Testis (tissue), 3 donors: ENCODE measurements around the gene PTTG2. TPM values are rescaled to one million over a fixed set of nuclear protein-coding genes. Genes with fewer than 3 reads are reported as not detected.

Source experiments
- DNase-seq: peaks from one replicate; pipeline ENCODE4 v3.0.0-alpha.2; 2019
- H3K27ac ChIP-seq, 2 donors: fragments of 200-600 bp; sonication (generic); one replicate each; pipeline ENCODE4 v1.5.1; 2019
- H3K27me3 ChIP-seq: fragments of 200-600 bp; sonication (generic); one replicate; pipeline ENCODE4 v1.5.1; 2019
- H3K36me3 ChIP-seq: fragments of 200-600 bp; sonication (generic); one replicate; pipeline ENCODE4 v1.5.1; 2017; ENCODE audit warnings: low read depth; ENCODE audit errors: missing control alignments
- H3K4me1 ChIP-seq: fragments of 200-600 bp; sonication (generic); one replicate; pipeline ENCODE4 v1.5.1; 2019
- H3K4me3 ChIP-seq, 2 donors: fragments of 200-600 bp; sonication (generic); one replicate each; pipeline ENCODE4 v1.5.1; 2017 to 2019
- H3K9me3 ChIP-seq: fragments of 200-600 bp; sonication (generic); one replicate; pipeline ENCODE4 v1.5.1; 2017
- POLR2A ChIP-seq: fragments of 450-650 bp; IDR thresholded peaks from one replicate; pipeline ENCODE4 v1.6.1; 2017; ENCODE audit warnings: antibody characterized with exemption, mild to moderate bottlenecking, moderate library complexity
- WGBS, 2 donors: methylation state at CpG; one replicate each; pipeline ENCODE4 v1.1.5; 2018; 5-methylcytosine and 5-hydroxymethylcytosine counted together
- intact Hi-C: fragments of 100-400 bp; cut with DNase I; formaldehyde crosslinking; loops from one replicate; pipeline ENCODE4 v1.15.1; 2023; ENCODE audit warnings: low total_unique reads
- polyA plus RNA-seq: library from polyadenylated mRNA; stranded (reverse); fragments of 350-450 nt; fragmentation: Illumina TruSeq; extraction: RNeasy Lipid Tissue Mini Kit (QIAGEN cat#74804); gene quantifications from one replicate; pipeline ENCODE4 v1.2.3, GENCODE V29; 2014; ENCODE audit warnings: low read depth, low replicate concordance; ENCODE audit not compliant: insufficient read depth
- total RNA-seq, 2 donors: library from RNA; depleted of rRNA; stranded (reverse); fragments of >200 nt; gene quantifications; one replicate each; pipeline ENCODE4 v1.2.3, GENCODE V29; 2016
- TF ChIP-seq, protein P1 (sequence below), 3 experiments: fragments of 450-650 bp in 2 of 3; fragments of 200-600 bp in 1 of 3; sonication (generic) in 1 of 3; IDR thresholded peaks; one replicate each; pipeline ENCODE4 v1.5.1; 2016 to 2019; ENCODE audit warnings: antibody characterized with exemption in 3 of 3, mild to moderate bottlenecking in 2 of 3, moderate library complexity in 1 of 3

Gene PTTG2
- total and polyA plus RNA-seq, 3 donors from 2014 or later, result 0.50 TPM; not detected in 2

DNA sequence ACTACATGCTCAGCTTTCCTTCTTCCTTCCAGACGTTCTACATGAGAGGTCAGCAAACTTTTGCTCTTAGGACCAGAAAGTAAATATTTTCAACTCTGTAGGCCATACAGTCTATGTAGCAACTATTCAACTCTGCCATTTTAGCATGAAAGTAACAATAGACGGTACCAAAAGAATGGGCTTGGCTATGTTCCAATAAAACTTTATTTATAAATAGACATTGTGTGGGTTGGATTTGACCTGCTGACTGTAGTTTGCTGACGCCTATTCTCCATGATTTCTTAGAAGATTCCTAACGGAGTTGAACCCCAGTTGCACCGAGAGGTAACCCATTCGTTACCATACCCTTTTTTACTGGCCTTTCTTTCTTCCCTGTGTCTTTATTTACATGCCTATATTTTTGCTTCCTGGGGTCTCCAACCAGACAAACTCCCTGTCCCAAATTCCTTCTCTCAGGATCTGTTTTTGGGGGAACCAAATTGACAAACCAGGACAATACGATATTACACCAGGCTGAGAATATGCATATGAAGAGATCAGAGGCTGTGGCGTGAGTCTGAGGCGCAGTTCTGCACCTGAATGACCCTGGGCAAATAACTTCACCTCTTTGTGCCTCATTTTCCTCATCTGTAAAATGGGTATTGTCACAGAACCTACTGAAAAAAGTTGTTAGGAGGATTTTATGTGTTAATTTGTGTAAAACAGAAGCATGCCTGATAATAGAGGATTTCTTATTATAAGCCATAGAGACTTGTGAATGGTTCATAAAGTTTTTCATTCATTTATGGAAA is 10.4 kb upstream of the PTTG2 start:
- DNase-seq, result no peak
- Histone ChIP-seq H3K4me3 (no peak overlapping the region), H3K36me3 (no peaks in the 10 kb centered on the region), H3K4me1 (no peaks in the 10 kb centered on the region), H3K27me3 (no peaks in the 10 kb centered on the region), H3K9me3 (no peaks in the 10 kb centered on the region), H3K27ac (no peak overlapping the region)
- WGBS, 2 donors, result 78 to 84% methylated on average over 9 of the region's 9 CpGs
- intact Hi-C loops, result no loop called here
- TF ChIP-seq, protein P1, sequence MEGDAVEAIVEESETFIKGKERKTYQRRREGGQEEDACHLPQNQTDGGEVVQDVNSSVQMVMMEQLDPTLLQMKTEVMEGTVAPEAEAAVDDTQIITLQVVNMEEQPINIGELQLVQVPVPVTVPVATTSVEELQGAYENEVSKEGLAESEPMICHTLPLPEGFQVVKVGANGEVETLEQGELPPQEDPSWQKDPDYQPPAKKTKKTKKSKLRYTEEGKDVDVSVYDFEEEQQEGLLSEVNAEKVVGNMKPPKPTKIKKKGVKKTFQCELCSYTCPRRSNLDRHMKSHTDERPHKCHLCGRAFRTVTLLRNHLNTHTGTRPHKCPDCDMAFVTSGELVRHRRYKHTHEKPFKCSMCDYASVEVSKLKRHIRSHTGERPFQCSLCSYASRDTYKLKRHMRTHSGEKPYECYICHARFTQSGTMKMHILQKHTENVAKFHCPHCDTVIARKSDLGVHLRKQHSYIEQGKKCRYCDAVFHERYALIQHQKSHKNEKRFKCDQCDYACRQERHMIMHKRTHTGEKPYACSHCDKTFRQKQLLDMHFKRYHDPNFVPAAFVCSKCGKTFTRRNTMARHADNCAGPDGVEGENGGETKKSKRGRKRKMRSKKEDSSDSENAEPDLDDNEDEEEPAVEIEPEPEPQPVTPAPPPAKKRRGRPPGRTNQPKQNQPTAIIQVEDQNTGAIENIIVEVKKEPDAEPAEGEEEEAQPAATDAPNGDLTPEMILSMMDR (IDR thresholded peaks at IDR 0.05), result no peak
- no peak for TF ChIP-seq POLR2A

DNA sequence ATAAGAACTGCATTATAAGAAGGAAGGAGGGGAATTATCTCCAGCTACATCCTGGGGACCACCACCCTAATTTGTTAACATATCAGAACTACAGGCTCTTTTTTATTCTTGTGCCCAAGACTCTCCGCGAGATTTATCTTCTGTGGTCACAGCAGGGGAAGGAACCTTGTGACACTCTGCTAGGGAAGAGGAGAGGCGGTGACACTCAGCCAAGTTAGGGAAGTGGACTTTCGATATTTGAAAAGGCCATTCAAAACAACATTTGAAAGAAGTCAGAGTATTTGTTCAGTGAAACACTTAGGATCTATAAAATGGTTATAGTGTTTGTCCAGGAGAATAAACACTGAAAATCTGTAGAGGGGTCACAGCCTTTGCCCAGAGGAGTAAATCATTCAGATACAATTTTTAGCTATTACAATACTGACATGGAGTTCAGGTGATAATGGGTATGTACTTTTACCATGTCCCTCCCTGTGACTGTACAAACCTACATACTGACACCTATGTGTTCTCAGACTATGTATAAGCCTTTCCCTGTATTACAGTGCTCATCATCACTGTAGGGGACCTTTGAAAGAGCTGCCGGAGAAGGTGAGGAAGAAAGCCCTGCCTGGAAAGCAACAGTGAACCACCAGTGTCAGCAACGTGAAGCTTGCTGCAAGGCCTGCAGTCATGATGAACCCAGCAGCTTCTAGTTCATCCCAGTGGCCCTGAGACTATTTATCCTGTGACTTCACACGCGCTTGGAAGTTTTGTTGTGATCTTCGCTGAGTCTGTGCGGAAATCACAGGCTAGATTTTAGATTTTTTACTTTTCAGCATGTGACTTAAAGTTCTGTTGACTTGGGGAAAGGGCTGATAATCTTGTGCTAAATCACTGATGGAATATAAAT is 8.5 kb upstream of the PTTG2 start:
- WGBS, 2 donors, result 86% methylated on average over 10 of the region's 10 CpGs
- intact Hi-C loops, result no loop called here
- H3K36me3 ChIP-seq, result no peaks in the 10 kb centered on the region
- no peaks in the 10 kb centered on the region for H3K4me1 ChIP-seq
- TF ChIP-seq, protein P1 (IDR thresholded peaks at IDR 0.05), result no peak
- no peak for TF ChIP-seq POLR2A
- H3K9me3 ChIP-seq, result no peaks in the 10 kb centered on the region
- no peak overlapping the region for H3K4me3 ChIP-seq
- no peak for DNase-seq
- no peak overlapping the region for H3K27ac ChIP-seq
- H3K27me3 ChIP-seq, result no peaks in the 10 kb centered on the region

DNA sequence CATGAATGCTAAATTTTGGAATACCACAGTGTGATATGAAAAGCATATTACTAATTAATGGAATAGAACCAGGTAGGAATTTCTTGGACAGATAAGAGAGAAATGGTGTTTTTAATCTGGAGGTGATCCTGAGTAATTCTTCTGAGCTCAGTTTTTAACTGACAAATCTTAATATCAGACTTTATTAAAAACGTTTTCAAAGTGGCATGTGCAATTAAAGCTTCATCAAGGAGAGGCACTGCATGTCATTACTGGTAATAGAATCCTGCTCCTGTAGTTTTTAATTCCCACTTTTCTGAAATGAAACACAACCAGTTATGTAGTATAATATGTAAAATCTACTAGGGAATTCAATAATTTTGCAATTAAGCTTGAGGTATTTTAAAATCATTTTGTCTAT is 7.0 kb upstream of the PTTG2 start:
- Histone ChIP-seq H3K4me3 (no peak overlapping the region), H3K27ac (no peak overlapping the region), H3K4me1 (no peaks in the 10 kb centered on the region), H3K27me3 (no peaks in the 10 kb centered on the region), H3K9me3 (no peaks in the 10 kb centered on the region), H3K36me3 (no peaks in the 10 kb centered on the region)
- no peak for DNase-seq
- TF ChIP-seq, protein P1 (IDR thresholded peaks at IDR 0.05), result no peak
- no peak for TF ChIP-seq POLR2A
- WGBS, 2 donors, result 38 to 53% methylated on average over 1 of the region's 1 CpG
- intact Hi-C loops, result no loop called here

DNA sequence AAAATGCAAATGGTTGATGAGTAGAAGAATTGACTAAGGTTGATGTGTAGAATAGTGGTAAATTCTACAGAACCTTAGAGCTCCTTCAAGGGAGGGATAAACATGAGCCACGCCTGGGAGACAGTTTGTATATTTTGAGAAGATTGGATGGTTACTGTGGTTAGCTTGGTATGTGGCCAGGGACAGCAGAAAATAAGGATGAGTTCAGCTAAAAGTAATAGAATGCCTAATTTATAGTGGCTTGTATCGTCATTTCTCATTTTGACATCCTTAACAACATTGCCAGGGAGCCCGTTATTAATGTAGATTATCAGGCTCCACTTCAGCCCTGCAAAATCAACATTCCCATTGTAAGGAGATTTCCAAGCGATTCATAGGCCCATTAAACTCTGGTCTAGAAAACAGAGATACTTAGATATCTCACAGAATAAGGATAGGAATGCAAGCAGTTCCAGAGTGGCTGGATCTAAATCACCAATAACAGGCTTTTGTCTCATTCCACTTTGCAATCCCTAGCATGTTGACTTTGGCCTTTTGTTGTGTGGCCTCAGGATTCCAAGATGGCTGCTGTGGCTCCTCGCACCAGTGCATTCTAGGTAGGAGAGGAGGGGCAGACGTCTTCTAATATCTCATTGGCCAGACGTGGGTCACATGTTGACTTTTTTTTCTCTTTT is 6.4 kb upstream of the PTTG2 start:
- intact Hi-C loops, result no loop called here
- Histone ChIP-seq H3K27ac (no peak overlapping the region), H3K27me3 (no peaks in the 10 kb centered on the region), H3K4me3 (no peak overlapping the region), H3K4me1 (no peaks in the 10 kb centered on the region), H3K36me3 (no peaks in the 10 kb centered on the region), H3K9me3 (no peaks in the 10 kb centered on the region)
- DNase-seq, result no peak
- TF ChIP-seq, protein P1 (IDR thresholded peaks at IDR 0.05), result no peak
- TF ChIP-seq POLR2A, result no peak
- 71 to 76% methylated on average over 7 of the region's 7 CpGs for WGBS, 2 donors
